HEK293 (cell line): Measurements from ENCODE around the gene SYTL3.

ENCODE experiments used
- BCL11B ChIP-seq: fragments of 450-650 bp; formaldehyde crosslinking; IDR thresholded peaks from 2 replicates; pipeline ENCODE4 v1.5.1; 2016; ENCODE audit warnings: low read depth, missing biosample characterization, missing genetic modification characterization
- CTCF ChIP-seq: fragments of 450-650 bp; formaldehyde crosslinking; IDR thresholded peaks from 2 replicates; pipeline ENCODE4 v1.5.1; 2016; ENCODE audit warnings: missing biosample characterization, missing genetic modification characterization
- ZFP3 ChIP-seq: fragments of 450-650 bp; formaldehyde crosslinking; IDR thresholded peaks from 2 replicates; pipeline ENCODE4 v1.5.1; 2016; ENCODE audit warnings: low read depth, missing biosample characterization, missing genetic modification characterization
- ZNF292 ChIP-seq: fragments of 450-650 bp; formaldehyde crosslinking; IDR thresholded peaks from 2 replicates; pipeline ENCODE4 v1.5.1; 2016; ENCODE audit warnings: low read depth, missing biosample characterization, missing genetic modification characterization, borderline replicate concordance
- ZNF311 ChIP-seq: fragments of 450-650 bp; formaldehyde crosslinking; IDR thresholded peaks from 2 replicates; pipeline ENCODE4 v1.5.1; 2017; ENCODE audit warnings: missing biosample characterization, missing genetic modification characterization, borderline replicate concordance
- ZNF416 ChIP-seq: fragments of 450-650 bp; formaldehyde crosslinking; IDR thresholded peaks from 2 replicates; pipeline ENCODE4 v1.5.1; 2016; ENCODE audit warnings: missing biosample characterization, missing genetic modification characterization
- ZNF488 ChIP-seq: fragments of 450-650 bp; formaldehyde crosslinking; IDR thresholded peaks from 2 replicates; pipeline ENCODE4 v1.5.1; 2016; ENCODE audit warnings: missing biosample characterization, missing genetic modification characterization
- ZNF501 ChIP-seq: fragments of 450-650 bp; formaldehyde crosslinking; IDR thresholded peaks from 2 replicates; pipeline ENCODE4 v1.5.1; 2016; ENCODE audit warnings: missing biosample characterization, missing genetic modification characterization
- ZNF561 ChIP-seq: fragments of 450-650 bp; IDR thresholded peaks from 2 replicates; pipeline ENCODE4 v1.5.1; 2018; ENCODE audit warnings: missing biosample characterization, missing genetic modification characterization, borderline replicate concordance
- ZNF639 ChIP-seq: fragments of 450-650 bp; formaldehyde crosslinking; IDR thresholded peaks from 2 replicates; pipeline ENCODE4 v1.5.1; 2016; ENCODE audit warnings: missing biosample characterization, missing genetic modification characterization

- TF ChIP-seq ZNF416 (tag by site-specific recombination) (no peak), CTCF (tag by site-specific recombination) (no peak), ZNF292 (tag by site-specific recombination) (no peak), ZNF561 (no peak), ZFP3 (no peak), ZNF488 (tag by site-specific recombination) (no peak), ZNF639 (tag by site-specific recombination) (no peak), ZNF501 (no peak), ZNF311 (tag by site-specific recombination) (no peak), BCL11B (tag by site-specific recombination) (no peak)
Measured at GRCh38 chr6:158686311-158686710, 36.5 kb downstream of the SYTL3 start.
